Measurements from ENCODE around the gene STT3A.

DNA sequence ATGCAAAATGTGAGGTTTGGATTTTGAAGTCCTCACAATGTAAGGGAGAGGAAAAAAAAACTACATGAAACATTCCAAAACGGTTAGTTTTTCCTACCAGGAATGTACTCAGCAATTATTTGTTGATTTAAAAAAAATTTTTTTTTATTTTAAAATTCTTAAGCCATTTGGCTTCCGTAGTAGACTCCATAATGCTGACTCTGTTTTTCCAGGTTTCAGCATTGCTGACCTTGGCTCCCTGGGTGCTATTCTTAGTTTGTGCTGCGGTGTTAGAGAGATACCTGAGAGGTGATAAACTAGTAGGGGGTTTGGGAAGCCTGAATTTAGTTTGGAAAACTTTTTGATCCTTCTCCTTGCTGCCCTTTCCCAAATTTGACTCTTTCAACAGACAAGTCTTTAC is 10.6 kb downstream of the STT3A start:
- TF ChIP-seq, protein P1, sequence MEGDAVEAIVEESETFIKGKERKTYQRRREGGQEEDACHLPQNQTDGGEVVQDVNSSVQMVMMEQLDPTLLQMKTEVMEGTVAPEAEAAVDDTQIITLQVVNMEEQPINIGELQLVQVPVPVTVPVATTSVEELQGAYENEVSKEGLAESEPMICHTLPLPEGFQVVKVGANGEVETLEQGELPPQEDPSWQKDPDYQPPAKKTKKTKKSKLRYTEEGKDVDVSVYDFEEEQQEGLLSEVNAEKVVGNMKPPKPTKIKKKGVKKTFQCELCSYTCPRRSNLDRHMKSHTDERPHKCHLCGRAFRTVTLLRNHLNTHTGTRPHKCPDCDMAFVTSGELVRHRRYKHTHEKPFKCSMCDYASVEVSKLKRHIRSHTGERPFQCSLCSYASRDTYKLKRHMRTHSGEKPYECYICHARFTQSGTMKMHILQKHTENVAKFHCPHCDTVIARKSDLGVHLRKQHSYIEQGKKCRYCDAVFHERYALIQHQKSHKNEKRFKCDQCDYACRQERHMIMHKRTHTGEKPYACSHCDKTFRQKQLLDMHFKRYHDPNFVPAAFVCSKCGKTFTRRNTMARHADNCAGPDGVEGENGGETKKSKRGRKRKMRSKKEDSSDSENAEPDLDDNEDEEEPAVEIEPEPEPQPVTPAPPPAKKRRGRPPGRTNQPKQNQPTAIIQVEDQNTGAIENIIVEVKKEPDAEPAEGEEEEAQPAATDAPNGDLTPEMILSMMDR (IDR thresholded peaks at IDR 0.05 in 8 of 11, conservative IDR thresholded peaks at IDR 0.05 in 3 of 11), result no peak
- TF ChIP-seq POLR2AphosphoS5 (IDR thresholded peaks at IDR 0.05), result no peak
